NT2/D1 (cell line): ENCODE measurements around the gene SRRM2.

ENCODE experiments used
- DNase-seq: peaks from one replicate; pipeline ENCODE4 v3.0.0-alpha.2; 2011; ENCODE audit warnings: low read depth, low spot score
- H3K27me3 ChIP-seq: 2 replicates; pipeline ENCODE4 v1.6.0; 2011; ENCODE audit warnings: mild to moderate bottlenecking; ENCODE audit not compliant: insufficient read length, insufficient read depth
- H3K36me3 ChIP-seq: 2 replicates; pipeline ENCODE4 v1.6.1; 2011; ENCODE audit warnings: mild to moderate bottlenecking, low read length, mixed read lengths; ENCODE audit not compliant: insufficient read depth, insufficient read length
- H3K4me1 ChIP-seq: 2 replicates; pipeline ENCODE4 v1.5.1; 2011; ENCODE audit not compliant: insufficient read depth, insufficient read length
- H3K4me3 ChIP-seq: 2 replicates; pipeline ENCODE4 v1.5.1; 2011; ENCODE audit warnings: low read depth; ENCODE audit not compliant: insufficient read length
- H3K9ac ChIP-seq: 2 replicates; pipeline ENCODE4 v1.6.0; 2011; ENCODE audit warnings: low read depth; ENCODE audit not compliant: insufficient read length
- H3K9me3 ChIP-seq: 2 replicates; pipeline ENCODE4 v1.5.1; 2011; ENCODE audit warnings: mild to moderate bottlenecking, low read length; ENCODE audit not compliant: insufficient read depth
- SUZ12 ChIP-seq: IDR thresholded peaks from 2 replicates; pipeline ENCODE4 v1.6.1; 2011; ENCODE audit not compliant: insufficient read length, insufficient read depth; ENCODE audit errors: extremely low read depth
- YY1 ChIP-seq: IDR thresholded peaks from 2 replicates; pipeline ENCODE4 v1.6.1; 2011; ENCODE audit not compliant: insufficient read length, insufficient read depth
- ZNF274 ChIP-seq: IDR thresholded peaks from 2 replicates; pipeline ENCODE4 v1.6.1; 2011; ENCODE audit warnings: mild to moderate bottlenecking, low read depth, low read length

Gene SRRM2

DNA sequence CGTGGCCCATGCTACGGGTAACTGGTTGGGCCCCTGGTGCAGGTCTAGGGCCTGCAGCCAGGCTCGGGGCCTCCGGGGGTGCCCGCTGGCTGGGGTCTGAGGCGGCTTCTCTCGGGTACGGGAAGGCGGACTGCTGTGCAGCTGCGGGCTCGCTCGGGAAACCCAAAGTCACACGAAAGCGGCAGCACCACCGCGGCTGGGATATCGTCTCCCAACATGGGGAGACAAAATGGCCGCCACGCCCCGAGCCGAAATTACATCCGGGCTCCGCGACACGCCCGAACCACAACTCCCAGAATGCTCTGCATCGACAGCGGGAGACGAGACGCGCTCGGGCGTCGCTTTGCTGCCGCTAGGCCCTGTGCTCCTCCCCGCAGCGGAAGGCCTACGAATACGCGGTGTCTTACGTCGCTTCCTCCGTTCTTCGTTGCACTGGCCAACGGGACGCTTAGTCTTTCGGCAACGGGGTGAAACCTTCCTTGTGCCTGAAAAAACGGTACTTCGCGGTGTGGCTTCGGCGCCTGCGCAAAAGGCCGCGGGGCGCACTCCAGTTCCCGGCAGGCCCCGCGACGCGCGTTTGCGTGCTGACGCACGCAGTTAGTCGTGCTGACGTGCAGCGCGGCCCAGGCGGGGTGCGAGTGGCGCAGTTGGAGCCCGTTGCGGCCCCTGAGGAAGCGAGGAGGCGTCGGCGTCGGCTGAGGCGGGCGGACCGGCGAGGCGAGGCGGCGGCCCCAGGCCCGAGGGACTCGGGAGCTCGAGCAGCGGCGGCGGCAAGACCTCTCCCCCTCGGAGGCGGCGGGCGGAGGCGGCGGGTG lies at the start of gene SRRM2:
Gene SRRM2, plus strand, starts transcription at position 604 of the 815 bp plus-strand sequence. CDS start 3,727 bp downstream, outside the sequence.
- peak; percentile 95 for DNase-seq
- Histone ChIP-seq H3K4me3 (peak within 1 kb of the TSS; percentile 98), H3K4me1 (peaks cover 8% of the 10 kb centered on the region), H3K36me3 (peaks cover 53% of the 10 kb centered on the region), H3K9me3 (no peaks in the 10 kb centered on the region), H3K9ac (peak within 1 kb of the TSS; percentile 100), H3K27me3 (no peaks in the 10 kb centered on the region)
- TF ChIP-seq YY1 (peak; percentile 94), ZNF274 (no peak), SUZ12 (no peak)

DNA sequence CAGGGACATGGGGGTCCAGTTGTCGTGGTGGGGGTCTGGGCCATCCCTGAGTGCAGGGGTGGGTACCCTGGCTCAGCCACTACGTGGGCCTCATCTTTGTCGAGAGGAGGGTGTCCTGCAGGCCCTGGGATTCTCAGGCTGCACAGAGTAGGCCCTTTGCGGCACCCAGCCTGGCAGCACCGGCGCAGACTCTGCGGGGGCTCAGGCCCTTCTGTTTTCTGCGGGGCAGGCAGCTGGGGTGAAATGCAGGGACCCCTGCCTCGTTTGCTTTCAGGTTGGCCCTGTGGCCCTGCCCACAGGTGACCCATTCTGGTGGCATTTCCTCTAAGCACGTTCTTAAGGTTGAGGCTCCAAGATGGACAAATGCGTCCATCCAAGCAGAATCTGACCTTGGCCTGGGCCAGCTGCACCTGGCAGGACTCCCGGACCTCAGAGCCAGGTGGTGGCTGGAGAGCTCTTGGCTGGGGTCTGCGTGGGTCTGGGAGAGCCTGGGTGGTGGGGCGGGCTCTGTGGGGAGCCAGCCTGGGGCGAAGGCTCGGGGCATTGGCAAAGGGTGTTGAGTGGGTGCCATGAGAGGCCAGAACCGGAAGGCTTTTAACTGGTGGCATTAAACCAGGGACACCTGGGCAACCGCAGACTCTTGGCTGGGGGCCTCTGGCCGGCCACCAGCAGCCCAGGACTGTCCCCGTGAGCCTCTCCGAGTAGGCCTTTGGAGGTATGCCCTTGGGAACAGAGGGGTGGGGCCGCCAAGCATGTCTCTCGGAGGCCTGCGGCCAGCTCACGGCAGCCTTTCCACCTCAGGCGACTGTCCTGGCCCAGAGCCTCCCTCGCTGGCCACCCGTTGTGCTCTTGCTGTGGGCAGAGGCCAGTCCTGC lies 49.3 kb upstream of the SRRM2 start:
- no peak overlapping the region for H3K4me3 ChIP-seq
- H3K27me3 ChIP-seq = no peaks in the 10 kb centered on the region
- no peak for DNase-seq
- TF ChIP-seq YY1 = no peak
- TF ChIP-seq SUZ12 = no peak
- TF ChIP-seq ZNF274 = no peak
- no peaks in the 10 kb centered on the region for H3K4me1 ChIP-seq
- no peaks in the 10 kb centered on the region for H3K9me3 ChIP-seq
- peaks cover 99% of the 10 kb centered on the region for H3K36me3 ChIP-seq
- H3K9ac ChIP-seq = no peak overlapping the region

DNA sequence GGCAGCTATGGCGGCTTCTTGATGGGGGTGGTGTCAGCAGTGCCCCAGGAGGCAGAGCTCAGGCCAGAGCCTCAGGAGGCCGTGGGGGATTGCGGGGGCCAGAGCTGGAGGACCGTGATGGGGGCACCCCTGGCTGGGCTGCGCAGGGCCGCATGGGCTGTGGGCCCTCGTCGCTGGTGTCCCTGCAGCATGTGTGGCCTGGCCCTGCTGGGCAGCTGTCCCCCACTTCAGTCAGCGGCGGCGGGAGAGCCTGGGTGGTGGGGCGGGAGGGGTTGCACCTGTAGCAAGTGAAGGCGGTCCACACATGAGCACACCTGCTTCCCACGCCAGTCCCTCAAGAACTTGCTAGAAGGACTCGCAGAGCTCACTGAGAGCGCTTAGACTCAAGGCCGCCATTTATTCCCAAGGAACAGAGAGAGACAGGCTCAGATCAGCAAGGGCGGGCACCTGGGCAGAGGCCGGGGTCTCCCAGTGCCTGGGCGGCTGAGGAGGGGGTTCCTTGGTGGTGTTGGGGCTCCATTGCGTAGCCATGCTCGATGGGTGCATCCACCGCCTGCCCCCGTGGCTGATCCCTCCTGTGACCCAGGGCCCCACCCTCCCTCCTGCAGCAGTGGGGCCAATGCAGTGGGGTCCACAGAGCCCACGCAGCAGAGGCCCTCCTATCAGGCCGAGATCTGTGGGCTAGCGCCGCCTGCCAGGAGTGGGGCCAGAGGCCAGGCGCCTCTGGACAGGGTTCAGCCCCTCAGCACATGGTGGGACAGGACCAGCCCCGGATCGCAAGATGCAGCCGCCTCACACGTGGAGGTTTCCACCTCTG lies 48.1 kb upstream of the SRRM2 start:
- H3K27me3 ChIP-seq = no peaks in the 10 kb centered on the region
- H3K4me3 ChIP-seq = no peak overlapping the region
- H3K36me3 ChIP-seq = peaks cover 98% of the 10 kb centered on the region
- TF ChIP-seq SUZ12 = no peak
- no peak for TF ChIP-seq YY1
- no peak for TF ChIP-seq ZNF274
- H3K4me1 ChIP-seq = peaks cover 2% of the 10 kb centered on the region
- no peak for DNase-seq
- H3K9me3 ChIP-seq = no peaks in the 10 kb centered on the region
- H3K9ac ChIP-seq = no peak overlapping the region

DNA sequence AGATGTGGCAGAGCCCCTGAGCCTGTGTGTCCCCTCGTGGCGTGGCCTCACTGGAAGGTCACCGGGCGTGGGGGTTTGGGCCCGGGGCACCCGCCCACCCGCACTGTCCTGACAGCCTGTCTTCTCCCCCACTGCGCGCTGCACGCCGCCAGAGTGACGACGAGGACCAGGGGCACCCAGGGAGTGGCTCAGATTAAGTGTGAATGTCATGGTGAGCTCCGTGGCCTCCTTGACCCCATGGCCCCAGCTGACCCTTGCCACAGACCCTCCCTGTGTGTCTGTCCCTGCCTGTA lies 47.5 kb upstream of the SRRM2 start:
- no peak for TF ChIP-seq YY1
- no peak for TF ChIP-seq ZNF274
- TF ChIP-seq SUZ12 = no peak

DNA sequence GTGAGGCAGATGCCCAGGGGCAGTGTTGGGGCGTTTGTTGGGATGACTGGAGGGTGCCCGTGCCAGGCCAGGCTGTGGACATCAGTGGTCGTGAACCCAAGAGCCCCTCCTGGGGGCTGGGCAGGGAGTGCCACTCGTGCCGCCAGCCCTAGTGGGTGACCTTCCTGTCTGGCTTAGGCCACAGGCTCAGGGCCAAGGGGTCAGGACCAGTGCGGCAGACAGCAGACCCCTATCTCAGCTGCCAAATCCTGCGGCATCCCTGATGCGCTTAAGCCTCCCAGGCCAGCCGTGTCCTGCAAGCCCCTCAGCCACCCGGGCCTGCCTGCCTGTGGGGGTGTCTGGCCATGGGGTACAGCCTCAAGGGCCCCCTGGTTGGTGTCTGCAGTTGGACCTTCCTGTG lies 47.1 kb upstream of the SRRM2 start:
- Histone ChIP-seq H3K4me3 (no peak overlapping the region), H3K9me3 (no peaks in the 10 kb centered on the region), H3K27me3 (no peaks in the 10 kb centered on the region), H3K4me1 (peaks cover 2% of the 10 kb centered on the region), H3K9ac (no peak overlapping the region), H3K36me3 (peaks cover 98% of the 10 kb centered on the region)
- no peak for DNase-seq
- TF ChIP-seq SUZ12 (no peak), ZNF274 (no peak), YY1 (no peak)

More for the DNA sequence above, 47.5 kb upstream of the SRRM2 start:
- no peak for DNase-seq
- Histone ChIP-seq H3K4me3 (no peak overlapping the region), H3K36me3 (peaks cover 98% of the 10 kb centered on the region), H3K9me3 (no peaks in the 10 kb centered on the region), H3K27me3 (no peaks in the 10 kb centered on the region), H3K4me1 (peaks cover 2% of the 10 kb centered on the region), H3K9ac (no peak overlapping the region)

DNA sequence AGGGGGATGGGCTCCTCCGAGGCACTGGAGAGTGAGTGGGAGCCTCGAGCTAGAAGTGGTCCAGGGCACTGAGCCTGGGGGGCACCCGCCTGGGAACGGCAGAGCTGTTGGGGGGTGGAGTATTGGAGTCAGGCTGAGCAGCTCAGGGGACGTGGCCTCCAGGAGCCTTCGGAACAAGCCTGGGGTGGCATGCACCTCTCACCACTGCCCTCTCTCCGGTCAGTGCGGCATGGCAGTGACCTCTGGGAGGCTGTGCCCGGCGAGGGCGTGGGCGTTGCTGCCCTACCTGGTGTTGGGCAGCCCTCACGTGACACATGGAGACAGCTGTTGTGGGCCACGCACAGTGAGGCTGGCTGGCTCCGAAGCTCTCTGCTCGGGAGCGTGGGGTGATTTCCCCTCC lies 46.4 kb upstream of the SRRM2 start:
- no peaks in the 10 kb centered on the region for H3K9me3 ChIP-seq
- DNase-seq = no peak
- peaks cover 2% of the 10 kb centered on the region for H3K4me1 ChIP-seq
- H3K36me3 ChIP-seq = peaks cover 95% of the 10 kb centered on the region
- H3K4me3 ChIP-seq = no peak overlapping the region
- H3K27me3 ChIP-seq = no peaks in the 10 kb centered on the region
- TF ChIP-seq YY1 = no peak
- no peak for TF ChIP-seq ZNF274
- no peak for TF ChIP-seq SUZ12
- H3K9ac ChIP-seq = no peak overlapping the region
